HL-60 (cell line): ENCODE results near the gene FLNB.

Experiments
- DNase-seq, 2 experiments: peaks; one replicate each; pipeline ENCODE4 v3.0.0-alpha.2; 2010 to 2020; ENCODE audit warnings: low read depth in 1 of 2, low spot score in 1 of 2
- H3K27ac ChIP-seq: fragments of 250-450 bp; sonication (Bioruptor Pico); replicated peaks from 2 replicates; pipeline ENCODE4 v1.5.1; 2020; ENCODE audit warnings: mild to moderate bottlenecking, moderate library complexity
- H3K27me3 ChIP-seq: fragments of 250-450 bp; sonication (Bioruptor Pico); 2 replicates; pipeline ENCODE4 v1.5.1; 2021; ENCODE audit warnings: mild to moderate bottlenecking, moderate library complexity; ENCODE audit not compliant: insufficient read depth, poor library complexity, severe bottlenecking
- H3K4me3 ChIP-seq: replicated peaks from 2 replicates; pipeline ENCODE4 v1.5.1; 2011; ENCODE audit warnings: mild to moderate bottlenecking, control low read depth, low read length; ENCODE audit not compliant: insufficient read depth
- CTCF ChIP-seq: IDR thresholded peaks from one replicate; pipeline ENCODE4 v1.5.1; 2011; ENCODE audit warnings: low read length, control low read depth, inconsistent platforms; ENCODE audit not compliant: insufficient read depth
- GABPA ChIP-seq: IDR thresholded peaks from 2 replicates; pipeline ENCODE4 v1.6.1; 2012; ENCODE audit warnings: low read depth
- POLR2AphosphoS5 ChIP-seq: IDR thresholded peaks from 2 replicates; pipeline ENCODE4 v1.6.1; 2012; ENCODE audit warnings: low read depth
- REST ChIP-seq: IDR thresholded peaks from 2 replicates; pipeline ENCODE4 v1.6.1; 2012; ENCODE audit warnings: low read depth; ENCODE audit not compliant: insufficient replicate concordance
- SPI1 ChIP-seq: IDR thresholded peaks from 2 replicates; pipeline ENCODE4 v1.6.1; 2012; ENCODE audit warnings: low read depth, mild to moderate bottlenecking, borderline replicate concordance

Gene FLNB

GRCh38 chr3:58192069-58192468 is 183.8 kb downstream of the FLNB start:
- no peak for DNase-seq
- no peak for TF ChIP-seq REST
- TF ChIP-seq GABPA: no peak
- TF ChIP-seq CTCF: no peak
- no peak for TF ChIP-seq POLR2AphosphoS5
- TF ChIP-seq SPI1: no peak
- Histone ChIP-seq H3K4me3 (no peak overlapping the region), H3K27ac (no peak overlapping the region), H3K27me3 (no peaks in the 10 kb centered on the region)

- Histone ChIP-seq H3K27ac (no peak overlapping the region), H3K4me3 (no peak overlapping the region), H3K27me3 (no peaks in the 10 kb centered on the region)
- TF ChIP-seq POLR2AphosphoS5 (no peak), GABPA (no peak), REST (no peak)
- no peak for DNase-seq
Observed at GRCh38 chr3:58193682-58194407, 185.6 kb downstream of the FLNB start.

GRCh38 chr3:58197588-58197987 is 189.4 kb downstream of the FLNB start:
- TF ChIP-seq GABPA: no peak
- TF ChIP-seq CTCF: no peak
- no peak for TF ChIP-seq POLR2AphosphoS5
- no peak for TF ChIP-seq REST
- no peak for TF ChIP-seq SPI1
- Histone ChIP-seq H3K27me3 (peaks cover 2% of the 10 kb centered on the region), H3K27ac (no peak overlapping the region), H3K4me3 (no peak overlapping the region)
- DNase-seq: no peak
